Fibroblast of villous mesenchyme (primary cell): ENCODE data around the gene P2RY8. TPM values are rescaled to one million over a fixed set of nuclear protein-coding genes. Genes with fewer than 3 reads are reported as not detected.

ENCODE experiments used
- DNase-seq: peaks from one replicate; pipeline ENCODE4 v3.0.0-alpha.2; 2010; ENCODE audit warnings: low read depth
- H3K4me3 ChIP-seq: 2 replicates; pipeline ENCODE4 v1.5.1; 2011; ENCODE audit warnings: low read depth, mild to moderate bottlenecking, low read length
- CTCF ChIP-seq: IDR thresholded peaks from 2 replicates; pipeline ENCODE4 v1.5.1; 2012; ENCODE audit warnings: low read depth, mild to moderate bottlenecking, low read length; ENCODE audit not compliant: insufficient read depth
- total RNA-seq: library from RNA; depleted of rRNA; stranded (reverse); fragments of >200 nt; gene quantifications from 2 replicates; pipeline ENCODE4 v1.2.3, GENCODE V29; 2012

The P2RY8 gene
- total RNA-seq, 1 donor, result not detected

- no peak for DNase-seq
- no peak for TF ChIP-seq CTCF
- no peak overlapping the region for H3K4me3 ChIP-seq
Observed at GRCh38 chrX:1466232-1466661, 70.7 kb downstream of the P2RY8 start.

GRCh38 chrX:1465286-1466231, 71.4 kb downstream of the P2RY8 start:
- no peak overlapping the region for H3K4me3 ChIP-seq
- DNase-seq, result no peak
- no peak for TF ChIP-seq CTCF

- no peak for DNase-seq
- TF ChIP-seq CTCF, result no peak
- H3K4me3 ChIP-seq, result no peak overlapping the region
Observed at GRCh38 chrX:1464971-1465285, 72.1 kb downstream of the P2RY8 start.

- no peak for TF ChIP-seq CTCF
- no peak for DNase-seq
- H3K4me3 ChIP-seq, result no peak overlapping the region
Observed at GRCh38 chrX:1464041-1464970, 72.7 kb downstream of the P2RY8 start.

- TF ChIP-seq CTCF, result no peak
- no peak overlapping the region for H3K4me3 ChIP-seq
- no peak for DNase-seq
Observed at GRCh38 chrX:1463581-1463980, 73.4 kb downstream of the P2RY8 start.

- DNase-seq, result peak; percentile 61
- no peak for TF ChIP-seq CTCF
- no peak overlapping the region for H3K4me3 ChIP-seq
Observed at GRCh38 chrX:1462596-1463251, 74.3 kb downstream of the P2RY8 start.
